GM19193 (cell line): Measurements from ENCODE around the gene LRRC7.

ENCODE experiments used
- POLR2A ChIP-seq: IDR thresholded peaks from 4 replicates; pipeline ENCODE4 v1.6.1; 2011; ENCODE audit not compliant: insufficient read depth, insufficient read length; ENCODE audit errors: extremely low read depth

Gene LRRC7

DNA sequence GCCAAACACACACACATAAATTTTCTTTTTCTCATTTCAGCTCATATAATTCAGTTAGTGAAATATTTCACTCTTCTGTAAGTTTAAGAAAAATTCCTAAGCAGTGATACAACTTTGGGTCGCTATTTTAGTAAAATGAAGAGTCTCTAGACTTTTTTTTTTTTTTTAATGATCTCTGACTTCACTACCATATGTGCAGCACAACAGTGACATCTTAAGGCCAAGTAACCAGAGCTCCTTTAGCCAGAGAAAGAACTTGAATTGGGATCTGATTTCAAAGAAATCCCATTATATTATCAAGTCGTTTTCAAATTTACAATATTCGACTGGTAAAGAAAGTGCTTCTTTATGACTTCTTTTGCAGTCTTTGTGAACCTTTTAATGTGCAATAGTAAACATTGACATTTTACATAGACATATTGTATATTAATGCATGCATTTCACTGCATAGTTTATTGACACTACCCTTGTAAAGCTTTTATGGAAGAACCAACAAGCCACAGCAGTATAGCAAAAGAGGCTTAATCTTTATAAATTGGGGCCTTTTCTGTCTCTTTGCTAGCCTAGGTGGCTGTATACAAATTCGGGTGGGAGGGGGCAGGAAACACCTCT lies 575.4 kb downstream of the LRRC7 start:
- no peak for TF ChIP-seq POLR2A

DNA sequence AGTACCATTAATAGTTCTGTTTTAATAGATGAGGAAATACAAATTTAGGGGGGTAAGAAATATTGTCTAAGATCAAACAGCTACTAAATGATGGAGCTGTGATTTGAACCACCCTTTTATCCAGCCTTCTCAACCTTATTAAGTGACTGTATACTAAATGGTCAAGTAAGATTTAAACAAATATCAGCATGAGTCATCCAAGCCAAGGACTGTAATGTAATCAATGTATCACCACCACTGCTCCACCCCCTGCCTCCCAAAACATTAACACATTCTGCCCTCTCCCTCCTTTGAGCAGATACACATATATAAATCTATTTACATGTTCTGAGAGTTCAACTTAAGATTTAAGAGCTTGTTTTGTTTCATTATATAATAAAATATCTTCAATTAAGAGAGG lies 578.8 kb downstream of the LRRC7 start:
- TF ChIP-seq POLR2A, result no peak

DNA sequence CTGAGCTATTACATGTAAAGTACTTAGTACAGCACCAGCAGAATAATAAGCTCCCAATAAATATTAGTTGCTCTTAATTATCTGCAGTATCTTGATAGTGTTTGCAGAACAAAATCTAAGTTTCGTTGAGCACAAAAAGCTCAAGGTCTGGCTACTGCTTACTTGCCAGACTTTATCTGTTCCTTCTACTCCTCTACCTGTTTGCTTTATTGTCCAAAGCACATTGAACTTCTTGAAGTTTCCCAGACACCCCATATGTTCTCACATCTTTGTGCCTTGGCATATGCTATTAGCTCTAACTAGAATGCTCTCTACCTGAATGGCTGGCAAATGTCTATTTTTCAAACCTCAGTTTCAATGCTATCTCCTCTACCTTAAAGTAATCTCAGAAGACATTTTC lies 582.7 kb downstream of the LRRC7 start:
- no peak for TF ChIP-seq POLR2A

DNA sequence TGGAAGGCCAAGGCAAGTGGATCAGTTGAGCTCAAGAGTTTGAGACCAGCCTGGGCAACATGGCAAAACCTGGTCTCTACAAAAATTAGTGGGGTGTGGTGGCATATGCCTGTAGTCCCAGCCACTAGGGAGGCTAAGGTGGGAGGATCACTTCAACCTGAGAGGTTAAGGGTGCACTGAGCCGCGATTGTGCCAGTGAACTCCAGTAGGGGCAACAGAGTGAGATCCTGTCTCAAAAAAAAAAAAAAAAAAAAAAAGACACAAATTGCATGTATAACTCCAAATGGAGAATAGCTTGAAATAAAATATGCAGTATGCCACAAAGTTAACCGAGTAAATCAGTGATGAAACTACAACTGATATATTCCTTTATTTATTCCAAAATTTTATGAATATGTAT lies 586.0 kb downstream of the LRRC7 start:
- TF ChIP-seq POLR2A, result no peak

DNA sequence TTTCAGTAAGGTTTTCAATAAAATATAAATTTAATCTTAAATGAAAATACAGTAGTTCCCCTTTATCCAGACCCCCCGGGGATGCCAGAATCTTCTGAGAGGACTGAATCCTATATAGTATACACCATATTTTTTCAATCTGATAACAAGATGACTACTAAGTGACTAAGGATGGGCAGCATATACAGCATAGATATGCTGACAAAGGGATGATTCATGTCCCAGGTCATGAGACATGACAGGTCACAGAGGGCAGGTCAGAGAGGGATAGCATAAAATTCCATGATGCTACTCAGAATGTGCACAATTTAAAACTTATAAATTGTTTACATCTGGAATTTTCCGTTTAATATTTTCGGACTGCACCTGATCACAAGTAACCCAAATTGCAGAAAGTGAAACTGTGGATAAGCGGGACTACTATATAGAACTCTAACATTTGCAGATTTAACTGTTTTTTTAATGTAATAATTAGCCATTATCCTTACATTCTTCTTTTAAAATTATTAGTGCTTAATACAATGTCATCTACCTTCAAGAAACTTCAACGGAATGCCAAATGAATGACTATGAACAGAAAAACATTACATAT lies 588.9 kb downstream of the LRRC7 start:
- no peak for TF ChIP-seq POLR2A

DNA sequence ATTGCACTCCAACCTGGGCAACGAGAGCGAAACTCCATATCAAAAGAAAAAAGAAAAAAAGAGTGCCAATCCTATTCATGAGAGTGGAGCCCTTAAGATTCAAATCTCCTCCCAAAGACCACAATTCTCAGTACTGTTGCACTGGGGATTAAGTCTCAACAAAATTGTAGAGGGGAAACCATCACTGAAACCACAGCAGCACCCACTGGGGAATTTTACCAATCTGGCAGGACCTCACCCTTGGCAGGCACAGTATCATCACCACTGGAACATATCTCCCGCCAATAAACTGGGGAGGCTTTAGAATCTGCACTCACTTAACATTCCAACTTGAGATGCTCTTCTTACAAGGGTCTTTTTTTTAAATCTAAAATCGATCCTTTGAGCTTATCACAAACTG lies 596.6 kb downstream of the LRRC7 start:
- no peak for TF ChIP-seq POLR2A

DNA sequence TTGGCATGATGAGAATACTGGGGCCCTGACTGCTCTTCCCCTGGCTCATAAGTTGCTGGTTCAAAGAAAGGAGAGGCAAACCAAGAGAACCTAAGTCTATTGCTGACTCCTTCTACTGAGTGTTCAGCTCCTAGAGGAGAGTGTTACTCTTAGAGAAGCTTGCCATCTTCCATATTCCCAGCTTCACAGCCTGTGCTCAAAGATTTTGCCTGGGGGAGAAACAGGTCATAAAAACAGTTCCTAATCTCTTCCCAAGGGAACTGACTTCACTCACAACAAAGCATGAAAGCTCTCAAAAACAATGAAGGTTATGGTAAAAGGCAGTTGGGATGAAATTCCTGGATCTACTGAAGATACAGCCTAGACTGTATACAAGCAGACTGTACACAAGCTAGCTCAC lies 600.6 kb downstream of the LRRC7 start:
- TF ChIP-seq POLR2A, result no peak

DNA sequence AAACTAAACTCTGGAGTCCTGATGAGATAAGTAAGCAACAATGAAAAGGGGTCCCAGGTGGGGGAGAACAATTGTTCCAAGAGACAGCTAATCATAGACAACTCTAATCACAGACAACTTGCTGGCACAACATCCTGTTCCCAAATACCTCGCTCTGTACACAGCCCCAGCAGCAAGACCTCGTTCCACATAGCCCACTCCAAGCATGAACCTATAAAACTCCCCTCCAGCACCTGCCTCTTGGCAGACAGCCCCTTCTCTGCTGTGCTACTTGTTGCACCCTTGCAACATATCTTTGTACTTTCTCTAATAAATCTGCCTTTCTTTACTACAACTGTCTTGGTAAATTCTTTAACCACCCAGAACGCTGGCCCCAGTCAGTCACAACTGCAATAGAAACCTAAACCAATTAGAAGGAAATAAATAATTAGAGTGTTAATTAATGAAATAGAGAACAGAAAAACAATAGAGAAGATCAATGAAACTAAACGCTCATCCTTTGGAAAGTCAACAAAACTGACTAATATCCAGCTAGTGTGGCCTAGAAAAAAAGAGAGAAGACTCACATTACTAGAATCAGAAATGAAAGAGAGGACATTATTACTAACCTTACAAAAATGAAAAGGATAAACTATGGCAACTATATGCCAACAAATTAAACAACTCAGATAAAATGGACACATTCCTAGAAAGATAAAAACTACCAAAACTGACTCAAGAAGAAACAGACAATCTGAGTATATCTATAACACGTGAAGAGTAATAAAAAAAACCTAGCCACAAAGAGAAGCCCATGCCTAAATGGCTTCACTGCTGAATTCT lies 601.5 kb downstream of the LRRC7 start:
- TF ChIP-seq POLR2A, result no peak

DNA sequence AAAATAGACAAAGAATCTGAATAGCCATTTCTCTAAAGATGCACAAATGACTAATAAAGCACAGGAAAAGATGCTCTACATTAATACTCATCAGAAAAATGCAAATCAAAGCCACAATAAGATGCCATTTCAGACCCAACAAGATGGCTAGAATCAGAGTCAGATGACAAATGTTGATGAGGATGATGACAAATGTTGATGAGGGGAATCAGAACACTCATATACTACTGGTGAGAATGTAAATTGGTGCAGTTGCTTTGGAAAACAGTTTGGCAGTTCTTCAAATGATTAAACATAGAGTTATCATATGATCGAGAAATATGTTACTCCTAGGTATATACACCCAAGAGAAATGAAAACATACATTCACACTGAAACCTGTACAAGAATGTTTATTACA lies 603.8 kb downstream of the LRRC7 start:
- no peak for TF ChIP-seq POLR2A
